ENCODE data around the gene PRR23E. TPM values are rescaled to one million over a fixed set of nuclear protein-coding genes. Genes with fewer than 3 reads are reported as not detected.

Gene PRR23E
- total and polyA plus RNA-seq, 12 donors = not detected

DNA sequence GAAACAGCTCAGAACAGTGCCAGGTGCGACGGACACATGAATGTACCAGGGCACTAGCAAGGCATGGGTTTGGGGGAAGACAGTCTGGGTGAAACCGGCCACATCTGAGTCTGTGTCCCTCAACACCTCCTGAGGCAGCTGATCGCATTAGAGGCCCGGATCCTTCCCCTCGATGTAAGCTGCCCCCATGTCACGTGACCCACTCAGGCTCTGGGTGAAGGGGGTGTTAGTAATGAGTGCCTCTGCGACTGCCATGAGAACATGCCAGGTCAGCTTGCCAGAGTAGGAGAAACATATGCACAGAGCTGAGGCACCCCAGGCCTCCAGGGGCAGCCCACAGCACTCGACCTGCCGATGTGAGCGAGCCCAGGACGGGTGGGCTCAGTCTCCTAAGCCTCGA, 29.7 kb downstream of the PRR23E start:
- Histone ChIP-seq H3K4me1 (peaks cover 0 to 16% (median 5%) of the 10 kb centered on the region in 9 donors), H3K4me3 (no peak overlapping the region), H3K9me3 (peaks cover 0 to 21% (median 12%) of the 10 kb centered on the region in 11 donors), H3K27ac (no peak overlapping the region), H3K27me3 (peaks cover 0 to 43% (median 29%) of the 10 kb centered on the region in 7 donors), H3K36me3 (no peaks in the 10 kb centered on the region)
- WGBS, 2 donors = 69 to 75% methylated on average over 13 of the region's 13 CpGs
- TF ChIP-seq, protein P1, sequence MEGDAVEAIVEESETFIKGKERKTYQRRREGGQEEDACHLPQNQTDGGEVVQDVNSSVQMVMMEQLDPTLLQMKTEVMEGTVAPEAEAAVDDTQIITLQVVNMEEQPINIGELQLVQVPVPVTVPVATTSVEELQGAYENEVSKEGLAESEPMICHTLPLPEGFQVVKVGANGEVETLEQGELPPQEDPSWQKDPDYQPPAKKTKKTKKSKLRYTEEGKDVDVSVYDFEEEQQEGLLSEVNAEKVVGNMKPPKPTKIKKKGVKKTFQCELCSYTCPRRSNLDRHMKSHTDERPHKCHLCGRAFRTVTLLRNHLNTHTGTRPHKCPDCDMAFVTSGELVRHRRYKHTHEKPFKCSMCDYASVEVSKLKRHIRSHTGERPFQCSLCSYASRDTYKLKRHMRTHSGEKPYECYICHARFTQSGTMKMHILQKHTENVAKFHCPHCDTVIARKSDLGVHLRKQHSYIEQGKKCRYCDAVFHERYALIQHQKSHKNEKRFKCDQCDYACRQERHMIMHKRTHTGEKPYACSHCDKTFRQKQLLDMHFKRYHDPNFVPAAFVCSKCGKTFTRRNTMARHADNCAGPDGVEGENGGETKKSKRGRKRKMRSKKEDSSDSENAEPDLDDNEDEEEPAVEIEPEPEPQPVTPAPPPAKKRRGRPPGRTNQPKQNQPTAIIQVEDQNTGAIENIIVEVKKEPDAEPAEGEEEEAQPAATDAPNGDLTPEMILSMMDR (IDR thresholded peaks at IDR 0.05) = no peak
- intact Hi-C loops (cut with DNase I) = no loop called here
- ATAC-seq (no peak), DNase-seq (no peak)

DNA sequence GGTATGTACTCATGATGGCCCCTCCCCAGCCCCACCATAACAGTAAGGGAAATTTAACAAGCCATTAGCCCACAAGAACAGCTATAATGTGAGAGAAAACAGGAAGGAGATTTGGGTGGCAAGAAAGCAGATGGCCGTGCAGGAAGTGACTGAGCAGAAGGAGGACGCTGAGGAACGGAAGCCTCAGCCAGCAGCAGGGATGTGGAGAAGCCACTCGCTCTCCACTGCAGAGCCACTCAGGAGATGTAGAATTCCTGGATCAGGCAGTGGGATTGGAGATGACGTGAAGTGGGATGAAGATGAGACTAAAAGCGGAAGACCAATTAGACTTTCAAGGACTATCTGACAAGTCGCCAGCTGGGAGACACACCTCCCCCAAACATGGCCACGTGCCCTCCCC, 31.2 kb downstream of the PRR23E start:
- no peak for DNase-seq
- no peaks in the 10 kb centered on the region for H3K36me3 ChIP-seq
- no peak overlapping the region for H3K27ac ChIP-seq
- WGBS, 2 donors = 59 to 62% methylated on average over 8 of the region's 8 CpGs
- no peak for ATAC-seq
- H3K27me3 ChIP-seq = peaks cover 0 to 33% (median 24%) of the 10 kb centered on the region in 7 donors
- TF ChIP-seq, protein P1 (IDR thresholded peaks at IDR 0.05) = no peak
- intact Hi-C loops (cut with DNase I) = no loop called here
- no peak overlapping the region for H3K4me3 ChIP-seq
- peaks cover 0 to 16% (median 5%) of the 10 kb centered on the region in 9 donors for H3K4me1 ChIP-seq
- H3K9me3 ChIP-seq = peaks cover 0 to 26% (median 12%) of the 10 kb centered on the region in 11 donors

DNA sequence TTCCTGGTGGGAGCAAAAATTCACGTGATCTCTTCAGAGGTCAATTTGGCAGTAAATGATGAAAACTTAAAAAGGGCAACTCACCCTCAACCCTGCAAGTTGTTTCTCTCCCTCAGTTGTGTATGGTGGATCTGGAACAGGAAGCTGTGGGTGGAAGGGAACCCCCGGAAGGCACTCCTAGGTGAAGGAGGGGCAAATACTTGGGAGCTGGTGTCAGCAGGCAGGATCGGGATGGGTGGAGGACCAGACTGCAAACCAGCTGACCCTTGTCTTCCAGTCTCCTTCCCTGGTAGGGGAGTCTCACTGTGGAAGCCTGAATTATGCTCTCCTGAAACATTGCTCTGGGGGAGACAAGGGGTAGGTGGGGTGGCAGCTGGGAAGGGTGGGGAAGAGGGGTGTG, 33.5 kb downstream of the PRR23E start:
- peaks cover 0 to 16% (median 0%) of the 10 kb centered on the region in 9 donors for H3K4me1 ChIP-seq
- H3K27me3 ChIP-seq = peaks cover 0 to 26% (median 5%) of the 10 kb centered on the region in 7 donors
- DNase-seq = no peak
- H3K36me3 ChIP-seq = no peaks in the 10 kb centered on the region
- WGBS, 2 donors = 73 to 75% methylated on average over 3 of the region's 3 CpGs
- peaks cover 0 to 39% (median 21%) of the 10 kb centered on the region in 11 donors for H3K9me3 ChIP-seq
- H3K27ac ChIP-seq = no peak overlapping the region
- TF ChIP-seq, protein P1 (IDR thresholded peaks at IDR 0.05) = no peak
- intact Hi-C loops (cut with DNase I) = no loop called here
- H3K4me3 ChIP-seq = no peak overlapping the region
- ATAC-seq = no peak

DNA sequence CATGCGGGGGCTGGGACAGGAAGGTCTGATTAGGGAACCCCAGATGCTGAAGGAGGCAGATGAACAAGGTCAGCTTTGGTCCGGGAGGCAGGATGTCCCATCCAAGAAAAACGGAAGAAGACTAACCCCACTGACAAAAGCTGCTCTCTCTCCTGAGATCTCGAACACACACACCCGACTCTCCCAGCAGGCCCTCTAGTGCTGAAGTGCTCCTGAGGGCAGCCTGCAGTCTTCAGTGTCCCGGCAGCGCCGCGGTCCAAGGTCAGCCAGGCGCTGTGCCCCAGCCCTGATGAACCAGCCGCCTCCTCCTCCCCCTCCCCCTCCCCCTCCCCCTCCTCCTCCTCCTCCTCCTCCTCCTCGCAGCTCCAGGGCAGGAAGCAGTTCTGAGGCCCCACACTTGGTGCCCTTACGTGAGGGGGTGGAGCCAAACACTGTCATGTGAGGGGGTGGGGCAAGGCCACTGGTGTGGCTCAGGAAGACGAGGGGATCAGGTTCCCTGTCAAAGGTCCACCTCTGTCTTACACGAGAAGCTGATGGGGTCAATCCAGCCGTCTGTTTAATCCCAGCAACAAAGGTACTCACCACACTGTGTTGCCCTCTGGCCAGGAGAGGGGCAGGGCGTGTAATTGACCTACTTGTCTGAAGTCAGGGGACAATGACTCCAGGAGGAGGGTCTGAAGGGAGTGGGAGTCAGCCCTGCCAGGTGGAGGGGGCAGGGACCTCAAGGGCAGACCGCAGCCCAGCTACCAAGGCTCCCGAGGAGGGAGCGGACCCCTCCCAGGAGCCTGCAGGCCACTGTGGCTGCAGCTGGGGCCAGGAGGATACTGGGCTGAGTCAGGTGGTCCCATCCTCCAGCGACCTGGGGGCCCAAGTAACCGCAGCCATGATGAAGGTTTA, 34.3 kb downstream of the PRR23E start:
- TF ChIP-seq, protein P1 (IDR thresholded peaks at IDR 0.05) = no peak
- peak overlapping the region in 1 of 10 donors; percentile 22 for H3K4me3 ChIP-seq
- 44 to 58% methylated on average over 21 to 22 of the region's 22 CpGs for WGBS, 2 donors
- peak in 2 of 8 donors; percentile 33 to 71 for ATAC-seq
- H3K9me3 ChIP-seq = peaks cover 0 to 41% (median 21%) of the 10 kb centered on the region in 11 donors
- no peak overlapping the region for H3K27ac ChIP-seq
- intact Hi-C loops (cut with DNase I) = no loop called here
- peaks cover 0 to 16% (median 0%) of the 10 kb centered on the region in 9 donors for H3K4me1 ChIP-seq
- no peak for DNase-seq
- peaks cover 0 to 22% (median 0%) of the 10 kb centered on the region in 7 donors for H3K27me3 ChIP-seq
- H3K36me3 ChIP-seq = no peaks in the 10 kb centered on the region

All from heart right ventricle (tissue), 16 donors.